GM21360 (cell line): ENCODE data around the gene ARSI.

Experiments
- ATAC-seq: cut with Tn5 transposase; IDR thresholded peaks from one replicate; pipeline ENCODE4 v1.9.1; 2021; ENCODE audit warnings: mild to moderate bottlenecking, moderate library complexity; ENCODE audit not compliant: unreplicated experiment

Gene ARSI

GRCh38 chr5:150309101-150309885 is 6.6 kb upstream of the ARSI start:
- ATAC-seq: no peak

GRCh38 chr5:150307617-150308426 is 5.1 kb upstream of the ARSI start:
- no peak for ATAC-seq

- ATAC-seq: no peak
Measured at GRCh38 chr5:150306775-150307174, 4.1 kb upstream of the ARSI start.

- no peak for ATAC-seq
Measured at GRCh38 chr5:150305557-150305956, 2.9 kb upstream of the ARSI start.

- ATAC-seq: no peak
Measured at GRCh38 chr5:150305095-150305494, 2.4 kb upstream of the ARSI start.

- no peak for ATAC-seq
Measured at GRCh38 chr5:150304481-150305081, 1.9 kb upstream of the ARSI start.

GRCh38 chr5:150303660-150304386 is 1.1 kb upstream of the ARSI start:
- ATAC-seq: no peak

- ATAC-seq: no peak
Measured at GRCh38 chr5:150303070-150303615, 438 bp upstream of the ARSI start.

GRCh38 chr5:150301901-150302300 is 804 bp downstream of the ARSI start:
- ATAC-seq: no peak

GRCh38 chr5:150301170-150301505 is 1.6 kb downstream of the ARSI start:
- ATAC-seq: no peak

- no peak for ATAC-seq
Measured at GRCh38 chr5:150300496-150301169, 2.1 kb downstream of the ARSI start.

- no peak for ATAC-seq
Measured at GRCh38 chr5:150299571-150300327, 3.0 kb downstream of the ARSI start.

GRCh38 chr5:150298701-150299451 is 3.8 kb downstream of the ARSI start:
- ATAC-seq: no peak

GRCh38 chr5:150297934-150298595 is 4.6 kb downstream of the ARSI start:
- ATAC-seq: no peak

- no peak for ATAC-seq
Measured at GRCh38 chr5:150297236-150297890, 5.3 kb downstream of the ARSI start.

- ATAC-seq: no peak
Measured at GRCh38 chr5:150296496-150296895, 6.2 kb downstream of the ARSI start.

- no peak for ATAC-seq
Measured at GRCh38 chr5:150295741-150296486, 6.8 kb downstream of the ARSI start.
